CD4-positive, alpha-beta T cell treated with Interleukin-4 for 4 hours (primary cell): ENCODE results near the gene SUGP1.
"Not testable (repeated sequence)": the region's sequence is repeated elsewhere in the genome, so short reads cannot be mapped to it uniquely, and the experiment has no call there.

Experiments
- DNase-seq: peaks from one replicate; pipeline ENCODE4 v3.0.0-alpha.2; 2020

SUGP1 gene

DNA sequence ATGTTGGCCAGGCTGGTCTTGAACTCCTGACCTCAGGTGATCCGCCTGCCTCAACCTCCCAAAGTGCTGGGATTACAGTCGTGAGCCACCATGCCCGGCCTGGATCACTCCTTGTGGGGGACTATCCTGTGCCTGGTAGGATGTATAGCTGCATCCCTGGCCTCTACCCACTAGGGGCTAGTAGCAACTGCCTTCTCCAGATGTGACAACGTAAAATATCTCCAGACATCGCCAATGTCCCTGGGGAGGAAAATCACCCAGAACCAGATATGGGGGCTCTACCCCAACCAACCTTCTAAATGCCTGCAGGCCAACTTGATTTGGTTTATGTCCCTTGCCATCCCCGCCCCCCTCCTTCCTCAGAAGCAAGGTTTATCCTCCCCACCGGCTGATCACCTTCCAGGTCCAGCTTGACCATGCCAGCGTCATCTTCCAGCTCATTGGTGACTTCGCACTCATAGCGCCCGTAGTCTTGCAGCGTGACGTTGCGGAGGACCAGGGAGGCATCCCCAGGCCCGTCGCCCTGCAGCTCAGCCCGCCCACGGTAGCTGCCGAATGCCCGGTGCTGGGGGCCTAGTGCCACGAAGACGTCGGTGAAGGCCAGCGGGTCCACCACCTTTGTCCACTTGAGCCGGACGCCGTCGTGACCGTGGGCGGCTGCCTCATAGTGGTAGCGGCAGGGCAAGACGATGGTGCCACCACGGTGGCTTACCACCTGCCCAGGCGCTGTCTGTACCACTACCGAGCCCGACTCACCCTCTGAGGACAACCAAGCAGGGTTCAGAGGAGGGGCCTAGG, 59.7 kb downstream of the SUGP1 start:
- DNase-seq: no peak

DNA sequence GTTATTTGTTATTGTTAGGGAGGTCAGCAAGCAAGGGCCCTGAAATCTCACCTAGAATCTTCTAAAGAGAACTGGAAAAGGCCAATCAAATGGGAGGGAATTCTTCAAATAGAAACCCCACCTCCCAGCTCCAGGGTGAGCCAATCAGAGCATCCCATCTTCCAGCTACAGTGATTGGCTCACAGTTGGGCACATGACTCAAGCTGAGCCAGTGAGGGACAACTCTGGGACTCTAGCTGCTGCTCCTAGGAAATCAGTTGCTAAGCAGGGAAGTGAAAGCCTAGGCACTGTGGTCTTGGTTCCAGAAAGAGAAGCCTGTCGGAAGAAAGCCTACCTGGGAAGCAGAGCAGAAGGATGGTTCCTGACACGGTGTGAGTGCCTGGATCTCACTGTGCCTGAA, 60.6 kb downstream of the SUGP1 start:
- DNase-seq: no peak

DNA sequence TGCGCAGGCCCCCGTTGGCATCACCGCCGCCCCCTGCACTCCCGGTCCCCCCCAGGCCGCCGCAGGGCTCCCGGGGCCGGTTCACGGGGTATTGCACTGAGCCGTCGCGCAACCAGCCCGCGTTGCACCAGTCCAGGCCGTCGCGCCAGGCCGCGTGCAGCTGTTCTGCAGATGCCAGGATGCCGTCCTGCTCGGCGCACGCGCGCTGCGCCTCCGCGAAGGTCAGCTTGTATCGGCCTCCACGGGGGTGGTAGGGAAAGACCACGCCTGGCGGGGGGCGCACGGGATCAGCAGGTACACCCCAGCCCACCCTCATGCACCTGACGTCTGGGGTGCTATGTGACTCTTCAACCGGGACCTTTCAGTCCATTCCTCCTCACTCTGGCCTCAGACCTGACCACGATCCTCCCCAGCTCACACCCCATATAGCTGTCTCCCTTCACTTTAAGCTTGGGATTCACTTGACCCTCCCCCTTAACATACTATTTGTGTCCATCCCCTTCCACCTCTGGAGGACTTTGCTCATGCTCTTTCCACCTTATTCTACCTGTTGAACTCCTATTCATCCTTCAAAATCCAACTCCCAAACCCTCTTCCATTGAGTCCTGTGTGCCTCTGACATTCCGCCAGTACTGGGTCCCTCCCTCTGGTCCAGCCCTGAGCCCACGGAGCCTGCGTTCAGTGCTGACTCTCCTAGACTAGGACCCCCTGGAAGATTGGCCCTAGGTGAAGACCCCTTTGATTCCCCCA, 61.5 kb downstream of the SUGP1 start:
- no peak for DNase-seq

DNA sequence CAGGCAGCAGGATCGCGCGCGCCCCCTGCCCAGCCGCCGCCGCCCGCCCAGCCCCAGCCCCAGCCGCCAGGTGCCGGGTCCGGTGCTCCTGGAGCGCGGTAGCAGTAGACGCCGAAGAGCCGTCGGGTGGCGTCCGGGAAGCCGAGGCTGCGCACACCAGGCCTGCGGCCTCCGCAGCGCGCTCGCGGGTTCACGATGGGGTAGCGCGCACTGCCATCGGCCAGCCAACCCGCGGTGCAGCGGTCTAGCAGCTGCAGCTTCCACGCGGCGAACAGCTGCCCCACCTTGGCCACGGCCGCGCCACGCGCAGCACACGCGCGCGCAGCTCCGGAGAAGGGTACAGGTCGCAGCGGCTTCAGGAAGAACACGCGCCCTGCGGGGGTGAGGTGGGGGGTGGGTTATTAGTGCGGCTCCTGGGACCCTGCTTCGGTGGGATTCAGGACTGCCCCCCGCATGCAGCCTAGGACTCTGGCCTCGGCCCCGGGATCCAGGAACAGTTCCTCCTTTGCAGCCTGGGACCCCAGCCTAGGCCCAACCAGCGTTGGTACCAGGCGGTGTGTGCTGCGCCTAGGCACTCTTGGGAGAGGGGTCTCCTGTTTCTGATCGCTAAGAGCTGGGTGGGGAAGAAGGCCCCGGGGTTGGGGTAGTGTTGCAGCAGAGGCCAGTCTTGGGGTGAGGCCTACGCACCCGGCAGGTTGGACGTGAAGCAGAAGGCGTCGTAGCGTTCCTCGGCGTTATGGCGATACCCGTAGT, 62.3 kb downstream of the SUGP1 start:
- no peak for DNase-seq

DNA sequence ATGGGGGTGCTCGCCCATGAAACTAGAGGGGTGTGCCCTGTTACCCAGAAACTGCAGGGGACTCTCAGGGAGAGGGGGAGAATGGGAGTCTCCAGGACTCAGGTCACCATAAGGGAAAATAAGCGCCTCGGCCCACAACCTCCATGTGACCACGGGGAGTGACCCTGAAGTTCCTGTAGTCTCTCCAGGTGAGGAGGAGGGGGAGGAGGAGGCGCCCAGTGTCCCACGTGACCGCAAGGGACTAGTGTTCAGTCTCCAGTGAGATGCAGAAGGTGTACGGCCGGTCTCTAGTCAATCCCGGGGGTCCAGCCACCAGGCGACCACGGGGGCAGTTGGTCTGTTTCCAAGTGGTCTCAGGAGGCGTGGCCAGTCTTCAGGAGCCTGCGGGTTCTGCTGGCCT, 63.2 kb downstream of the SUGP1 start:
- DNase-seq: no peak

DNA sequence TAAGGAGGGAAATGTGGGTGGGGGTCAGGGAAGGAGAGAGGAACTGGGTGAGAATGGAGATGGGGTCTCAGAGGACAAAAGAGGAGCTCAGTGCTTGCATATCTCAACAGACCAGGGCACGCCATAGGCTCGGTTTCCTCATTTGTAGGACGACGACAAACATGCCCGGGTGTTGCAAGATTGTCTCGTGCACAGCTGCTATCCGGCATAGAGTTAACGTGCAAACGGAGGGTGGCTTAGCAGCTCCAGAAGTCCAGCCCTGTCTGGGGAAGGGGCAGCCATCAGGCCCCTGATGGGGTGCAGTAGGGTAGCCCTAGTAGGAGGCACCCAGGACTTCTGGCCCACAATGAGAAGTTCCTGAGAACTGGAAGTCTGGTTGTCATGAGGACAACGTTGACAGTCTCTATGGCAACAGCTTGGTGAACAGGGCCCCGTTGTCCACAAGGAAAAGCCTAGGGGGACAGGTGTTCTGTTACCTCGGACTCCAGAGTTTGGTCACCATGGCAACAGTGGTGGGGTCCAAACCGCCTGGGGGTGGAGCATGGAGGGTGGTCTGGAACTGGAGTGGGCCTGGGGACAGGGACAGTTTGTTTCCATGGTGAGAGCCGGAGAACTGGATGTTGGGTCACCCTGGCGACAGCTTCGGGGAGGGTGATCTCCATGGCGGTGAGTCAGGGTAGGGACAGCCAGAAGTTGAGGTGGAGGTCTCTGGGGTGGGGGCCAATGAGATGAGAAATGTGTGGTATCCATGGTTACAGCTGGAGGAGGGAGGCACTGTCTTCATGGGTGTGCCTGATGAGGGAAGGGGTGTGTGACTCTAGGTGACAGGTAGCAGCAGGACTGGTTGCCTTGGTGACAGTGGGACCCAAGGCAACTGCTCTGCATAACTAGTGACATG, 64.0 kb downstream of the SUGP1 start:
- DNase-seq: no peak

DNA sequence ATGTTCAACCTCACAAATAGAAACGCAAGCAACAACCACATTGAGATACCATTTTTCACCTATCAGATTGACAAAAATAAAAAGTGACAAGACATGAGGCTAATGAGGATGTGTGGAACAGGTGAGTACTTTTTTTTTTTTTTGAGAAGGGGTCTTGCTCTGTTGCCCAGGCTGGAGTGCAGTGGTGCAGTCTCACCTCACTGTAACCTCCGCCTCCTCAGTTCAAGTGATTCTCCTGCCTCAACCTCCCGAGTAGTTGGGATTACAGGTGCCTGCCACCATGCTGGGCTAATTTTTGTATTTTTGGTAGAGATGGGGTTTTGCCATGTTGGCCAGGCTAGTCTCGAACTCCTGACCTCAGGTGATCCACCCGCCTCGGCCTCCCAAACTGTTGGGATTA, 66.9 kb downstream of the SUGP1 start:
- DNase-seq: not testable (repeated sequence)

DNA sequence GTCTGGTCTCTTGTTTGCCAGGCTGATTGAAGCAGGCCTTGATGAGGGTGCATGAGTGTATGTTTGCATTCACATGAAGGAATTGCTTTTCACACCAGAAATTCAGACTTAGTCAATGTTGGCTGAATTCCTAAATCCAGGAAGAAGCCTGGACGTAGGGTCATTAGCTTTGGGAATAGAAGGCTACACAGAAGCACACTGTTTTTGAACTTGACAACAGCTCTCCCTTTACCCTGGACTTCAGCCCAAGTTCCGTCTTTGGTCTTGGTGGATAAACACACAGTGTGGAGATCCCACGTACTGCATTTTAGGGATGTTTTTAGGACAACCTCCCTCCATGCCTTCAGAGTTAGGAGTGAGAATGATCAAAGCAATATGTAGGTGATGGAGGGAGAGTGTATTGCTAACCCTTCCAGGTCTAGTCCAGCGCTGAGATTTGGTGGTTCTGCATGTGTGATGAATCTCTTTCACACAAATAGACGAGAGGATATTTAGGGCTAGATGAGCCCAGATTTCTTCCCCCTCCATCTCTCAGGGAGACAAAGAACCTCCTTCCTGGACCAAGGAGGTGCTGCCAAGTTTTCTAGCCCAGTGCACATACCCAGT, 70.0 kb downstream of the SUGP1 start:
- no peak for DNase-seq

DNA sequence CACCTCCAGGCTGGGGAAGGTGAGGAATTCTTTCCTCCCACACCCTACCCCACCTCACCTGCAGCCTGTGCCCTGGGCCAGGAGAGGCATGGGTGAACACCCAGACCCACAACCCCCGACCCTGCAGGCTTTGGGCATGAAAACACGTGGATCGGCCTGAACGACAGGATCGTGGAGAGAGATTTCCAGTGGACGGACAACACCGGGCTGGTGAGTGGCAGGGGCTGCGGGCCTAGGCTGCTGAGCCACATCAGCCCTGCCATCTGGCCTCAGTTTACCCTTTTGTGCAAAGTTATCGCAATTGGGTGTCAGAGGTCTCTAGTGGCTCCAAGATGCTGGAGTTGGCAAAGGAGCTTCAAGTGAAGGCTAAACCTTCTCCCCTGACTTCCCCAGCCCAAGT, 79.8 kb downstream of the SUGP1 start:
- no peak for DNase-seq

DNA sequence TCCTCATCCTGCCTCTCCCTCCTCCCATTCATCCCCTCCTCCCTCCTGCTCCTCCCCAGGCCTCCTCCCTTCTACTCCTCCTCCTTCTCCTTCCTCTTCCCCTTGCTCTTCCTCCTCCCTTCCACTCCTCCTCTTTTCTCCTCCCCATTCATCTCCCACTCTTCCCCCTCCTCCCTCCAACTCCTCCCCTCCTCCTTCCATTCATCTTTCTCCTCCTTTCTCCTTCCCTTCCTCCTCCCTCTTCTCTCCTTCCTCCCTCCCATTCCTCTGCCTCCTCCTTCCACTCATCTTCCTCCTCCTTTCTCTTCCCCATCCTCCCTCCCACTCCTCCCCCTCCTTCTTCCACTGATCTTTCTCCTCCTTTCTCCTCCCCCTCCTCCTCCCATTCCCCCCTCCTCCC, 80.6 kb downstream of the SUGP1 start:
- DNase-seq: no peak

DNA sequence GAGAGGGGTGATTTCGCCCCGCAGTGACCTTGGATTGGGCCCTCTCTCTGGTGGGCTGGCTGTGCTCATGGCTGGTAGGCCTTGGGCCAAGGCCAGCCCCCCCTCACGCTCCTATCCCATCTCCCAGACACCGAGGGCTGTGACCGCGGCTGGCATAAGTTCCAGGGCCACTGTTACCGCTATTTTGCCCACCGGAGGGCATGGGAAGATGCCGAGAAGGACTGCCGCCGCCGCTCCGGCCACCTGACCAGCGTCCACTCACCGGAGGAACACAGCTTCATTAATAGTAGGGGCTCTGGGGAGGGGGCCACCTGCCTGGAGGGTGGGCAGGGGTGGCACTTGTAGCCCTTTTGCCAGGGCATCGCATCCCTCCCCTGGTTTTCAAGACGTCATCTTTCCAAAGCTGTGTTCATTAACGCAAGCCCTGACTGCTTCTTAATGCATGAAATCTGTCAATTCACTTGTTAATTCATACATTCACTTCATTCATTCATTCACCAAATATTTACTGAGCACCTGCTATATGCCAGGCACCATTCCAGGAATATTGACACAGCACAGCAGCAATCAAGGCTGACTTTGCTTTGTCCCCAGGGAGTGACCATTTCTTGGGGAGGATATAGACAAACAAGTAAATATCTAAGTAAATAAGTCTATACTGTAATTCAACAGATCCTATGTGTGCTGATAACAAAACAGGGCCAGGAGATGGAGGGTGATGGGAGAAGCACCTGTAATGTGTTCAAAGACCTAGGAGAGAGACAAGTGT, 82.0 kb downstream of the SUGP1 start:
- no peak for DNase-seq

DNA sequence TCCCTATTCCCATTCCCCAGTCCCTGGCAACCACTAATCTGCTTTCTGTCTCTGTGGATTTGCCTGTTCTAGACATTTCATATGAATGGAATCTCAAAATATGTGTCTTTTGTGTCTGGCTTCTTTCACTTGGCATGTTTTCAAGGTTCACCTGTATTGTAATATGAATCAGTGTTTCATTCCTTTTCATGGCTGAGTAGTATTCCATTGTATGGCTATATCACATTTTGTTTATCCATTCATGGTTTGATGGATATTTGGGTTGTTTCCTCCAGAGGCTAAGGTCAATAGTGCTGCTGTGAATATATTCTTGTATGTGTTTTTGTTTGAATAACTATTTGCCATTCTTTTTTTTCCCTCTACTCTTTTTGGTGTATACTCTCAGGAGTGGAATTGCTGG, 84.1 kb downstream of the SUGP1 start:
- DNase-seq: no peak

DNA sequence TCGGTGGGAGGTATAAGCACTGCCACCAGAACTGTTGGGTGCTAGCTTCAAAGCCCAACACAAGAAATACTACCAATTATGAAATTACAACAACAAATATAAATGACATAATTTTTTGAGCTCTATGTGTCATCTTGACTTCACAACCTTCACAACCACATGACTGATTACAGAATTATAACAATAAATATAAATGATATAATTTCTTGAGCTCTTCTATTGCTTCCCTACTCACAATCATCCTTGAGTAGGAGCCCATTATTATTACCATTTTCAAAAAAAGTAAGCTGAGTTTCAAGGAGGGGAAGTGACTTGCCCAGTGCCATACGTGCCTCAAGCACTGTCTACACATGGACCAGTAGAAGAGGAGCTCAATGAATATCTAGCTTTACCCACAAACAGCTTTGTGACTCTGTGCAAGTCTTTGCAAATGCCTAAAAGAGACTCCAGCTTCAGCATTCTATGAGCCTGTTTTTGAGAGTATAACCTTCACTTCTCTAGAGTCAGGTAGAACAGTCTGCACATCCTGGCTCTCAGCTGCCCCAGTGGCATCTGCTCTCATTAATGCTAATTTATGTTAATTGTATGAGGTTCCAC, 86.0 kb downstream of the SUGP1 start:
- DNase-seq: no peak

DNA sequence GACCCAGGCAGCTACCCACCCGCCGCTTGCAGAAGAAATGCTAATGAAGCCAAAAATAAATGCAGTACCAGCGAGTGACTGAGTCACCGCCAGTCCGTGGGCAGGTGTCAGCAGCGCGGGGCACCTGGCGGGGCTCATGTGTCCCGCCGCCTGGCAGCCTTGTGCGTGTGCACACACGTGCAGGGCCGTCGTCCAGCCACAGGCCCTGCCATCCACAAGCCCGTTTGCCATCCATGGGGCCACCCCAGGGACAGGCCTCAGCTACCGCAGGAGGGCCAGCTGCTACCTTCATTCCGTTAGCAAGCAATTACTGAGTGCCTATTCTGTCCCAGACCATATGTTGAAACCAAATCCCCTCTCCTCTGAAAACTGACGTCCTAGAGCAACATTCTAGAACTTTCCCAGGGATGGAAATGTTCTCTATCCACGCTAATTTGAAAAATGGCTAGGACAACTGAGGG, 88.0 kb downstream of the SUGP1 start:
- no peak for DNase-seq

DNA sequence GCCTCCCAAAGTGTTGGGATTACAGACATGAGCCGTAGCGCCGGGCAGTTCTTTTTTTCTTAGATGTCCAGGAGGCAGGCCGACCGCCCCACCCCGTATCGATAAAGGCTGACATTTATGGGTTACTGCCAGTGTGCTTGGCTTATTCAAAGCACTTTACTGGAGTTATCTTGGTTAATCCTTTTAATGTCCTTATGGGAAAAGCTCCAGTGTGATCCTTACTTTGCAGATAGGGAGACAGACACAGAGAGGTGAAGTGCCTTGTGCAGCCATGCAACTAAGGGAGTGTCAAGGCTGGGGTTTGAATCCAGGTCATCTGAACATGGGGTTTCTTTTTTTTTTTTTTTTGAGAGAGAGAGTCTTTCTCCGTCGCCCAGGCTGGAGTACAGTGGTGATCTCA, 89.3 kb downstream of the SUGP1 start:
- DNase-seq: no peak

DNA sequence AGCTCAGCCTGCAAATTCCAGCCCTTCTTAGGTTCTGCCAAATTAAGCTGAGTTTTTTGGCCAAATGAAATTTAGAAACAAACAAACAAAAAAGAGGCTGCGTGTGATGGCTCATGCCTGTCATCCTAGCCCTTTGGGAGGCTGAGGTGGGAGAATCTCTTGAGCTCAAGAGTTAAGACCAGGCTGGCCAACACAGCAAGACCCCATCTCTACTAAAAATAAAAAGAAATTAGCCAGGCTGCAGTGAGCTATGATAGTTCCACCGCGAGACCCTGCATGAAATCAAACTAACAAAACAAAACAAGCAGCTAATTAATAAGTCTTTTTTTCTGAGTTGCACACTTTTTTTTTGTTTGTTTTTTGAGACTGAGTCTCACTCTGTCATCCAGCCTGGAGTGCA, 90.6 kb downstream of the SUGP1 start:
- DNase-seq: no peak

DNA sequence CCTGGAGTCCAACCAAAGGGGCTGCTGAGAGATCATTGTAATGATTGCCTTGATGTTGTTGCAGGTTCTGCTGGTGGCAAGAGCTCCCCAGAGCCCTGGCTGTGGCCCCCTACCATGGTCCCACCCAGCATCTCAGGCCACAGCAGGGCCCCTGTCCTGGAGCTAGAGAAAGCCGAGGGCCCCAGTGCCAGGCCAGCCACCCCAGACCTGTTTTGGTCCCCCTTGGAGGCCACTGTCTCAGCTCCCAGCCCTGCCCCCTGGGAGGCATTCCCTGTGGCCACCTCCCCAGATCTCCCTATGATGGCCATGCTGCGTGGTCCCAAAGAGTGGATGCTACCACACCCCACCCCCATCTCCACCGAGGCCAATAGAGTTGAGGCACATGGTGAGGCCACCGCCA, 93.1 kb downstream of the SUGP1 start:
- DNase-seq: no peak

DNA sequence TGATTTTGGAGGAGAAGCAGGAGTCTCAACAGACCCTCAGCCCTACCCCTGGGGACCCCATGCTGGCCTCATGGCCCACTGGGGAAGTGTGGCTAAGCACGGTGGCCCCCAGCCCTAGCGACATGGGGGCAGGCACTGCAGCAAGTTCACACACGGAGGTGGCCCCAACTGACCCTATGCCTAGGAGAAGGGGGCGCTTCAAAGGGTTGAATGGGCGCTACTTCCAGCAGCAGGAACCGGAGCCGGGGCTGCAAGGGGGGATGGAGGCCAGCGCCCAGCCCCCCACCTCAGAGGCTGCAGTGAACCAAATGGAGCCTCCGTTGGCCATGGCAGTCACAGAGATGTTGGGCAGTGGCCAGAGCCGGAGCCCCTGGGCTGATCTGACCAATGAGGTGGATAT, 93.6 kb downstream of the SUGP1 start:
- no peak for DNase-seq

DNA sequence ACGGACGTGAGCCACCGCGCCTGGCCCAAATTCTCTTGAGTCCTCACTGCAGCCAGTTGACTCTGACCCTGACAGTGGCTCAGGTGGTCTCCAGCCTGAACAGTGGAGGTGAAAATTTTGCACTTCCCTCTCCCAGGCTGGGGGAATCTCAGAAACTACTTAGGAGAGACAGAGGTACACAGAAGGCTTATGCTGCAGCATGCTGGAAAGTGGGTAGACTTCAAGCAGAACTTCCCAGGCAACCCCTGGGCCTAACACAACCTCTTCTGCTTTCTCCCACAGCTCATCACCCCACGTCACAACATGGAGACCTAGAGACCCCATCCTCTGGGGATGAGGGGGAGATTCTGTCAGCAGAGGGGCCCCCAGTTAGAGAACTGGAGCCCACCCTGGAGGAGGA, 94.1 kb downstream of the SUGP1 start:
- DNase-seq: no peak
